ENCODE results near the gene NINJ2.
"Not testable (repeated sequence)": the region's sequence is repeated elsewhere in the genome, so short reads cannot be mapped to it uniquely, and the experiment has no call there.

Gene NINJ2

DNA sequence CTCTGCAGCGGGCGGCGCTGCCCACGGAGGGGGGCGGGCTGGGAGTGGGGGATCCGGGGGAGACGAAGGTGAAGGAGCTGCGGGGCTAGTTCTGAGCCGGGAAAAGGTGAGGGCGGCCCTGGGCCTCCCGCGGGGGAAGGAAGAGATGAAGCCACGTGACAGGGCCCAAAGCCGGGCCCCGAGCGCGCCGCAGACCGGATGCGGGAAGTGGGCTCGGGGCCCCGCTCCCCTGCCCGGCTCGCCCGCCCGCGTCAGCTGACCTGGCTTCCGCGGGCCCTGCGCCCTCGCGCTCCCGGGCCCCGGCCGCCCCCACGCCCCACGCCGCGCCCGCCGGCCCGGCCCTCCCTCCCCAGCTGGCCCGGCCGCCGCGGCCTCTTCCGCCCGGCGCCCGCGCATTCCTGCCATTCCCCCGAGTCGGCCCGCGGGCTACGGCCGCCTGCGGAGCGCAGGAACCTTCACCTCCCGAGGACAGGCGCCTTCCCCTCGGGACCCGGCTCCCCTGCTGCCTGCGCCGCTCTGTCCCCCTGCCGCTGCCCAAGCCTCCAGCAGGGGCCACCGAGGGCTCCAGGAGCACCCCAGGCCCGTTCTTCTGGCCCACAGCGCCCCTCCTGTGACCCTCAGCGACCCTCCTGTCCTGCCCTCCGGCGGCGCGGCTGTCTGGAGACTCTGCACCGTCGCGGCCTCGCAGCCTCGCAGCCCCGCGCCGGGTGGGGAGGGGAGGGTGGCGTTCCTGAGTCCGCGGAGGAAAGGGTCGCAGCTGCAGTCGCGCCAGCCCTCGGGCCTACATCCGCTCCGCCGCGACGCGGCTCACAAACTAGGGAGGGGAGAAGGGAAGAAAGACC, 20.4 kb downstream of the NINJ2 start:
- peak; percentile 44 to 70 (median 51) for DNase-seq (ENCODE audit: low read depth in 2 of 3, low spot score in 1 of 3)

DNA sequence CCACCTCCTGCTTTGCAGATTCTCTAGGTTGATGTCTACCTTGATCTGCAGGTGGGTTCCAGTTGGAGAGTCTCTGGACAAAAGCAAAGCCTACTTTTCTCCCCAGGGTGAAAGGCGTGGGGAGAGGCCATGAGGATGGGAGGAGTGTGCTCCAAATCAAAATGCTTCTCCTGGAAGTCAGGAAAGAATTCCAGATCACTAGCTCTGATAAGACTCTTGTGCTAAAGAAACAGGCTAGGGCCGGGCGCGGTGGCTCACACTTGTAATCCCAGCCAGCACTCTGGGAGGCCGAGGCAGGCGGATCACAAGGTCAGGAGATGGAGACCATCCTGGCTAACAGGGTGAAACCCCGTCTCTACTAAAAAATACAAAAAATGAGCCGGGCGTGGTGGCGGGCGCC, 21.9 kb downstream of the NINJ2 start:
- DNase-seq (ENCODE audit: low read depth in 2 of 3, low spot score in 1 of 3) = not testable (repeated sequence)

DNA sequence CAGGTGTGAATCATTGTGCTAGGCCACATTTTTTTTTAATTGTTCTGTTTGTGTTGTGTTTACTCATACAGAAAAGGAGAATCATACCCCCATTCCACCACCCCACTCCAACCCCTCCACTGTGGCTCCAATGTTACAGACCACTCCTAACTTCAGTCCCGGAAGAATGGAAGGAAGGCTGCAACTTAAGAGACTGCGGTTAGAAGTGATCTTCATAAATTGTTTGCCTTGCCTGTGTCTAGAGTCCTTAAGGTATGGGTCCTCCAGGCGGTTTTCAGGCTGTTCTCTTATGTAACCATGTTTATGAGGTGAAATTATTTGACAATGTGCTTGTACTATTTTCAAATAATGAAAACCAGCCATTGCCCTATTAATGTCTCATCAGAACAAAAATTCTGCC, 22.5 kb downstream of the NINJ2 start:
- DNase-seq (ENCODE audit: low read depth in 2 of 3, low spot score in 1 of 3) = no peak

DNA sequence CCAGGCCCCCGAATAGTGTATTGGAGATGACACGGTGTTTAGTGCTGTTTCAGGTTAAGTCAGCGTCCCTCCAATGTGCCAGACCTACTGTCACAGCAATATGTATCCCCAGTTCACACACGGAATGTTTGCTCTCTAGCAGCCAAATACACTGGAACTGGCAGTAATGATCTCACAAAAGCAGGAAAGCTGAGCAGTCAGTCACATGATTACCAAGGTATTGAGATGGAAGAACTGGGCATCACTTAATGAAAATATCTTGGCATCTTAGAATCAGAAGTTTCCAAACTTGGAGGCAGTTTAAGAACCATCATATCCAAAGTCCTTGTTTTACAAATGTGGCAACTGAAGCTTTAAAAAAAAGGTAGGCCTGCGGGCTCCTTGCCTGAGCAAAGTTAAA, 23.3 kb downstream of the NINJ2 start:
- DNase-seq (ENCODE audit: low read depth in 2 of 3, low spot score in 1 of 3) = no peak

DNA sequence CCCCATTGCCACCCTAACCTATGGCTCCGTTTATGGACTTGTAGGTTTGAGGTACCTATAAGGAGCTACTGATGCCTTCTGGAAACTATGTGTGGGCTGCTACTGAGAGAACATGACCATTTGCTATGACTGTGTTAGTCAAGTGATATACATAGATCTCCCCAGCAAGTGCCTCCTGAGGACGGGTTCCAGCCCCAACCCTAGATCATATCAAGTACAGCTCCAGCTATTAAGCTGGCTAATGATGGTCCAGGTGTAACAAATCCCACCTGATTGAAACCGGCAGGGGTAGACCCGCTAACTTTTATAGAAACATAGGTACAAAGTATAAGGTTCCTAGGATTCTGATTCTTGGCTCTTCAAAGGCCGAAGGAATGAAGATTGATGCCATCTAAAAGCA, 23.7 kb downstream of the NINJ2 start:
- peak in 1 of 3 donors; percentile 16 for DNase-seq (ENCODE audit: low read depth in 2 of 3, low spot score in 1 of 3)

DNA sequence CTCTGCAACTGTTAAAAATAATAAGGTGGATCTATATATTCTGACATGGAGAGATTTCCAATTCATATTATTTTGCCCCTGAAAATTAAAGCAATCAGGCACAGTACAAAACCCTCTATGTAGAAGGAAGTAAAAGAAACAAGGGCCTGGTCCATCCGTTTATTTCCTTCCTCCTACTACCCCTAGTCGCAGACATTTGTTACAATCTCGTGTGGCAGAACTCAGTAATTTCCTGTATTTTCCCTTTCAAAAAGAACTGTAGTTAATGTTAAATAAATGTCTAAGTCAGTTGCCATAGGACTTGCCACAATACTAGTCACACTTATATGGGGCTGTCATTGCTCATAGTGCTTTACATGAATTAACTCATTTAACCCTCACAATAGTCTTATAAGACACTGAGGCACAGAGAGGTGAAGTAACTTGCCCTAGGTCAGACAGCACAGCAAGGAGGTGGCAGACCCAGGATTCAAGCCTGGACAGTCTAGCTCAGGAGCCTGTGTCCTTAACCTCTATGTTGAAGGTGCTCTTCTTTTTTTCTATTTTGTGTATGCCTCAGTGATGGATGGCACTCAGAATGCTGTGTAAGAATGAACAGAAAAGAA, 24.2 kb downstream of the NINJ2 start:
- no peak for DNase-seq (ENCODE audit: low read depth in 2 of 3, low spot score in 1 of 3)

DNA sequence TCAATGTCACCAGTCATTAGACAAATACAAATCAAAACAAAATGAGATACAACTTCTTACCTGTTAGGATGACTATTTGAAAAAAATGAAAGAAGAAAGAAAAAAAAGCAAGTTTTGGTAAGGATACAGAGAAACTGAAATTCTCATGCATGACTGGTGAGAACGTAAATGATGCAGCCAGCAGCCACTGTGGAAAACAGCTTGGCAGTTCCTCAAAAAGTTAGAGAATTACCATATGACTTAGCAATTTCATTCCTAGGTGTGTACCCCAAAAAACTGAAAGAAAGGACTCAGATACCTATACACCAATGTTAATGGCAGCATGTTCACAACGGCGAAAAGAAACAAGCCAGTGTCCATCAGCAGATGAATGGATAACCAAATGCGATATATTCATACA, 26.6 kb downstream of the NINJ2 start:
- no peak for DNase-seq (ENCODE audit: low read depth in 2 of 3, low spot score in 1 of 3)

DNA sequence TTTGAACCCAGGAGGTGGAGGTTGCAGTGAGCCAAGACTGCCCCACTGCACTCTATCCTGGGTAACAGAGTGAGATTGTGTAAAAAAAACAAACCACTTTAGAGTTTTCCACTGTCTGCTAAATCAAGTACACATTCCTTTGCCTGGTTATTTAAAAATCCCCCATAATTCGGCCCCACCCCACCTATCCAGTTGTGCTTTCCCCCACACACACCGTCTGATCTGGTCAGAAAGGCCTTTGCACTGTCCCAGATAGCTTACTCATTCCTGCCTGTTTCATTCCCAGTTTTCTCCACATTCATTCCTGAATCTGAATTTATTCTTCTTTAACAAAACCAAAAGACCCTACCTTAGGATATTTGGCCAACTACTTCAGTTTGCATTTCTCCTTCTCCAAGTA, 29.5 kb downstream of the NINJ2 start:
- DNase-seq (ENCODE audit: low read depth in 2 of 3, low spot score in 1 of 3) = no peak

DNA sequence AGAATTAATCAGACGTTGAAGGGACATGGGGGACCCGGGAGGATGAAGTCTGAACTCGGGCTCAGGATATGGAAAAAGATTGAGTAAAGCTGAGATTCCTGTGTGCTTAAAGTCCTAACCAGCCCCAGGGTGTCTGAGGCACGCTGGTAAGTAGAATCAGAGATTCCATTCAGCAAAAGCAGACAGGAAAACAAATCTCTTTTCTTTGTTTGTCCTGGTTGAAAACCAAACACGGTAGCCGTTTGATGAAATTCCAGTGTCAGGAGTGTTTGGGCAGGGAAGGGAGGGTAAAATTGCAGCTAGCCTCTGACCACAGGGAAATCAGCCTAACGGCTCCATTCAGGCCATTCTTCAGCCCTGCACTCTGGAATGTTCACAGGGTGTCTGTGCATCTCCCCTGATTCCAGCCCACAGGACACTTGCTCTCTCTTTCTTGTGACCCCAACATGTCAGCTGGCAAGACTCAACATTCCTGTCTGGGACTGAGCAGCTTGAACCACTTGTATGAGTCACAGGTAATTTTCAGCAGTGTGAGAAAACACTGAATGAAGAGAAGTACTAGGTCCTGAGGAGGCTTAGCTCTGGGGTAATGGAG, 31.0 kb downstream of the NINJ2 start:
- DNase-seq (ENCODE audit: low read depth in 2 of 3, low spot score in 1 of 3) = no peak

DNA sequence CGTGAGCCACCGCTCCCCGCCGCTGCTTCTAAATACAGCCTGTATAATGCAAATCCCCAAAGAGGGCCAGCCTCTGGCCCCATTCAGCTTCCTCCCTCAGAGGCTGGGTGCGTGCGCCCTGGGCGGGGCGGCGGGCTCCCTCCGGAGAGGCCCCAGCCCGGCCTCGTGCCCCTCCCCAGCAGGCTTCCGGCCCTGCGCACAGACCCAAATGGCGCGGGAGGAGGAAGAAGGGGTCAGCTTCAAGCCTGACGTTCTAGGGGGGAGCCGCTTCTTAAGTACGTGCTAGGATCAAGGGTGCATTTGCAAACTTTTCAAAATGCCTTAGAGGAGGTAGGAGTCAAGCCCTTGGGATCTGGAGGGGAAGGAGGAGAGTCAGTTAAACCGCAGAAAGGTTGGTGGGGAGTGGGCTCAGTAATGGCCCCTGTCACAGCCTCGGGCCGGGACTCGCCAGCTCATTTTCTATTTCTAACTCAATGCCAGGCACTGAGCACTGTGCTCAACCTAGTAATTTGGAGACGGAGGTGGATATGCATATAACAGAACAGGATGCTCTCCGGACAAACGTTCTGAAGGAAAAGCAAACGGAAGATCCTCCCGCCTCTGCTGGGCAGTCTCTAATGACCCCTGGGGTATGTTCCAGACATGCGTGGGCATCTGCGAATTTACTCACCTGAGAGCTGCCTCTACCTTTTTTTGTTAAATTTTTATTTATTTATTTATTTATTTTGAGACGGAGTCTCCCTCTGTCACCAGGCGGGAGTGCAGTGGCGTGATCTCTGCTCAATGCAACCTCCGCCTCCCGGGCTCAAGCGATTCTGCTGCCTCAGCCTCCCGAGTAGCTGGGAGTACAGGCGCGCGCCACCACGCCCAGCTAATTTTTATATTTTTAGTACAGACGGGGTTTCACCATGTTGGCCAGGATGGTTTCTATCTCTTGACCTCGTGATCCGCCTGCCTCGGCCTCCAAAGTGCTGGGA, 32.3 kb downstream of the NINJ2 start:
- peak; percentile 45 to 66 (median 52) for DNase-seq (ENCODE audit: low read depth in 2 of 3, low spot score in 1 of 3)

DNA sequence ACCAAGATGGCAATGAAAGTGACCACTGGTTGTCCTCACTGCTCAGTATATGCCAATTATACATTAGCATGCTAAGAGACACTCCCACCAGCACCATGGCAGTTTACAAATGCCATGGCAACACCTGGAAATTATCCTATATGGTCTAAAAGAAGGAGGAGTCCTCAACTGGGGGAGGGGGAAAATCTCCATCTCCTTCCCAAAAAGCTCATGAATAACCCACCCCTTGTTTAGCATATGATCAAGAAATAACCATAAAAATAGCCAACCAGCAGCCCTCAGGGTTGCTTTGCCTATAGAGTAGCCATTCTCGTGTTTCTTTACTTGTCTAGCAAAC, 34.5 kb downstream of the NINJ2 start:
- DNase-seq (ENCODE audit: low read depth in 2 of 3, low spot score in 1 of 3) = not testable (repeated sequence)

DNA sequence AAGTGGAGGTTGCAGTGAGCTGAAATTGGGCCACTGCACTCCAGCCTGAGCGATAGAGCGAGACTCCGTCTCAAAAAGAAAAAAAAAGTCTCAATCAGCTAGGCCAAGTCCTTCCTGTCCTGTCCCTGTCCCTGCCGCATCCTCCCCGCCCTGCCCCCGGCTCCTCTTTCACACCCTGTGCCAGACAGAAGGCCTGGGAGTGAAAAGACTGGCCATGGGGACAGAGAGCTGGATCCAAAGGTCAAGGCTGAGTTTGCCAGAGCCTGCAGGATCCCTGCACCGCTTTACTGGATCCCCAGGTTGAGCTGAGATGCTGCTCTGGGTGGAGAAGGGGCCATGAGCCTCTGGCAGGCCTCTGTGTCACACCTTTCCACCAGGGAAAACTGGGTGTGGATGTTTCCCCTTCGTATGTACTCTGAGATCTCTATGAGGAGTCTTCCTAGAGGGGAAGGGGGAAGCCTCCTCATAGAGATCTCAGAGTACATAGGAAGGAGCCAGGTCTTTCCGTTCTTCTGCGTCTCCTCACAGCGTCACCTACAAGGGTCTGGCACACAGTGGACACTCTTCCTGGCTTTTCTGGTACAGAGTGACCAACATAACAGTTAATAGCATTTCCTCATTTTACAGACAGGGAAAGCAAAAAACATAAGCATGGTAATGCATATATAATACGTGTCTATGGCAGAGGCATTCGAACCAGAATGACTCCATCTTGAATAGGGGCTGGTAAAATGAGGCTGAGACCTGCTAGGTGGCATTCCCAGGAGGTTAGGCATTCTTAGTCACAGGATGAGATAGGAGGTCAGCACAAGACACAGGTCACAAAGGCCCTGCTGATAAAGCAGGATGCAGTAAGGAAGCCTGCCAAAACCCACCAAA, 35.1 kb downstream of the NINJ2 start:
- DNase-seq (ENCODE audit: low read depth in 2 of 3, low spot score in 1 of 3) = no peak

DNA sequence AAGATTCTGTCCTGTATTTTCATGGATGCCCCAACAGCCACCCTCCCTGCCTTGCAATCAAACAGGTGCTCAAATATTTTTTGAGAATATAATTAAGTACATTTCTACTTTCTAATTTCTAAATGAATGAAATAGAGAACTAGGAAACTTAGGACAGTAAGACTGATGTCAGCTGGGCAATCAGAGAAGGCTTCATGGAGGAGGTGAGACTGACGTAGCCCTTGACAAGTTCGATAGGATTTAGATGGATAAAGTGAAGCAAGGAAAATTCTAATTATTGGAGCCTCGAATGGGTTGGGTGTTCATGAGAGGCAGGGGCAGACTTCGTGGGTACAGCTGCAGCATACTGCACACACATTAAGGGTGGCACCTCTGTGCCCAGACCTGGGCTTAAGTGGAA, 36.0 kb downstream of the NINJ2 start:
- DNase-seq (ENCODE audit: low read depth in 2 of 3, low spot score in 1 of 3) = no peak

DNA sequence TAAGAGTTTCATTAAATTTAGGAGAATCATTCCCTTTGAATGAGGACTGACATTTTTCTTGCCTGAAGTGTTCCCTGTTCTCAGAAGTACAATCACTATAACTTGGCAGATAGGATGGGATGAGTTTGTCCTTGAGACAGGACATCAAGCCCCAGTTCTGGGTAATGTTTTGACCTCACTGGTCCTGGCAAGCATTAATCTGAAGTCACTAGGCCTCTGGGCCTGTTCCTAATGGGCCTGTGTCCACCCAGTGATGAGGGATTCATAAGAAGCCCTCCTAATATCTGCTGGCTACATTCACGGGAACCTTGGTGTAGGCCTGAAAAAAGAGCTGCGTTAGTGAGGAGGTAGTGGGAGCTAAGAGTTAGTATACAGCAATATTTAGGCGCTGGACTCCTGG, 37.2 kb downstream of the NINJ2 start:
- no peak for DNase-seq (ENCODE audit: low read depth in 2 of 3, low spot score in 1 of 3)

DNA sequence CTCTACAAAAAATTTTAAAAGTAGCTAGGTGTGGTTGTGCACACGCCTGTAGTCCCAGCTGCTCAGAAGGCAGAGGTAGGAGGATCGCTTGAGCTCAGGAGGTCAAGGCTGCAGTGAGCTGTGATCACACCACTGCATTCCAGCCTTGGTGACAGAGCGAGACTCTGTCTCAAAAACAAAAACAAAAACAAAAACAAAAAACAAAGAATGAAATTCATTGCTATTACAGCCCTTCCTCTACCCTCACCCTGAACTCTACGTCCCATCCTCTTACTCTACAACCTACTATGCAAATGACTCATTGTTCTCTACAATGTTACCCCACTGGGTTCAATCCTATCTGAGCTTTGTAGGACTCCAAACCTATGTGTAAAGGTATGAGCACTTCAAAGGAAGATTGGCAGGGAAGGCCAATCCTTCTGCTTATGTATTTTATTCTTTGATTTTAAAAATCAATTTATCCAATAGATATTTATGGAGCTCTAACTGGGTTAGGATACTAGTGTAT, 39.3 kb downstream of the NINJ2 start:
- no peak for DNase-seq (ENCODE audit: low read depth in 2 of 3, low spot score in 1 of 3)

DNA sequence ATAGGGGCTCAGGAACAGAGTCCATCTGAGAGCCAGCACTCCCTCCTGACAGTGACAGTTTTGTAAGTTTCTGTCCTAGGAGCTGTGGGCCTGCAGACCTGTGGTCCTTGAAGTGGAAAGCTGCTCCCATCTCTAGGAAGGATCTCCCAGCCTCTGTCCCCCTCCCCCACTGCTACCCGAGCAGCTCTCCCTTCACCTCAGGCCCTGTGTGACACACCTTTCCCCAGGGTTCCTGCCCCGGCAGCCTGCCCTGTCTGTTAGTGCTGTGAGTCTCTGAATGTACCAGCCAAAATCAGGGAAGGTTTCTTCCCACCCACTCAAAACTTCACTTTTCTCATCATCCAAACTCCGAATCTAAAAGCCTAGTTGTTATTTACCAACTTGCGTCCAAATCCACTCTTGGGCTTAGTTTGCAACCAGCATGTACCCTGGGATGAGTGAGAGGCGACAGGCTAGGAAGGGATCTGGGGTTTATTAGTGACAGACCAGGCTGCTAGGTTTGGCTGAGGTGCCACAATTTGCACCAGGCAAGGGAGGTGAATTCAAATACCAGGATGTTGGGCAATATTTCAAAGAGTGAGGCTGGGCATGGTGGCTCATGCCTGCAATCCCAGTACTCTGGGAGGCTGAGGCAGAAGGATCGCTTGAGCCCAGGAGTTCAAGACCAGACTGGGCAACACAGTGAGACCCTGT, 39.9 kb downstream of the NINJ2 start:
- no peak for DNase-seq (ENCODE audit: low read depth in 2 of 3, low spot score in 1 of 3)

DNA sequence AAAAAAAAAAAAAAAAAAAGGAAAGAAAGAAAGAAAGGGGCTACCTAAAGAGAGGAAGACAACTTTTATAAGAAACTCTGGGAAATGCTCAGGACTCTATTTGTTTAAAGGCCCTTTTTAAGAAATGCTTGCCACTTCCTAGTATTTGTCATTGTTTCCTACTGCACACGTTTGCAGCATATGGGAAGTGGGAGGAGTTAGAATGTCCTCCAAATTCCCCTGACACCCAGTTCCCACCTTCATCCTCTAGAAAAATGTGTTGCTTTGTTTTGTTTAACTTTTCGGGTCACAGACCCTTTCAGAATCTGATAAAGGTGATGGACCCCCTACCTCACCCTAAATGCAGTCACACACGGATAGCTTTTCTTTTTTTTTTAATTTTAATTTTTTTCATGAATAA, 40.8 kb downstream of the NINJ2 start:
- no peak for DNase-seq (ENCODE audit: low read depth in 2 of 3, low spot score in 1 of 3)

DNA sequence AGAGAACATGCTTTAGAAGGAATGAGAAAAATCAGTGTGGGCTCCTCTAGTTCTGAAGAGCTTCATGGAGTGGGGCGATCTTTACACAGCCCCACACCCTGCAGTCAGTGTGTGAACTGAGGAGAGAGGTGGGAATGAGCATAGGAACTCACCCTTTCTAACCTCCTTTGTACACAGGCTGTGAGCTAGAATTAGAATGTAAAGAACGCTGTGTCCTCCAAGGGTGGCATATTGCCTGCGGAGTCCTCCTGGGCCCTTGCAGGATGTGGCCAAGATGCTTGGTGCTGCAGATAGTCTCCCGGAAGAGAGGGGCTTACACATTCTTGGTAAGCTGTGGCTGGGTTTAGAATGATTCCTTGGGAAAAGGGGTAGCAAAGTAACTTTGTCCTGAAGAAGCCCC, 43.9 kb downstream of the NINJ2 start:
- DNase-seq (ENCODE audit: low read depth in 2 of 3, low spot score in 1 of 3) = no peak

DNA sequence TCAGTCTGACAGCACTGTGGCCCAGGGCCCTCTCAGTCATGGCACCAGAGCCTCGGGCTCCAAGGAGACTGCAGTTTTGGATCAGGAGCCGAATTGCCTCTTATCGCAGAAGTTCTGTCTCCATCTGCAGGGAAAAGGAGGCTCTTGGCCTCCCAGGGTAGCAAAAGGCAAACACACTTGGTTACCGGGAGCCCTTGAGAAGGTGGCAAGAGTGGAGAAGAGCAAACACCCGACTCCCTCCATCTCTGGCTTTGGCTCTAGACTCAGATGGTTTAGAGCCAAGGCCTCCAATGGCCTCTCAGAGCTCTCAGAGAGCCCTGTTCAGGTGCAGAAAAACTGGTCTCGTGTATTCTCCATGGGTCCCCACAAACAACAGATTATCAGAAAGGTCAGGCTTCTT, 44.6 kb downstream of the NINJ2 start:
- no peak for DNase-seq (ENCODE audit: low read depth in 2 of 3, low spot score in 1 of 3)
